Activated T-cell treated with anti-CD3 and anti-CD28 coated beads for 4 hours (primary cell): ENCODE results near the gene PLB1.

Experiments
- DNase-seq: peaks from one replicate; pipeline ENCODE4 v3.0.0-alpha.2; 2020

Gene PLB1

GRCh38 chr2:28674713-28675068 is 178.8 kb downstream of the PLB1 start:
- DNase-seq: no peak

GRCh38 chr2:28676152-28676835 is 180.4 kb downstream of the PLB1 start:
- DNase-seq: no peak

GRCh38 chr2:28678175-28678855 is 182.5 kb downstream of the PLB1 start:
- DNase-seq: no peak

- DNase-seq: no peak
Measured at GRCh38 chr2:28678944-28679343, 183.1 kb downstream of the PLB1 start.

GRCh38 chr2:28680657-28681056 is 184.8 kb downstream of the PLB1 start:
- no peak for DNase-seq

GRCh38 chr2:28681158-28681571 is 185.3 kb downstream of the PLB1 start:
- DNase-seq: peak; percentile 41

GRCh38 chr2:28681606-28682005 is 185.7 kb downstream of the PLB1 start:
- peak; percentile 11 for DNase-seq

GRCh38 chr2:28683100-28683706 is 187.3 kb downstream of the PLB1 start:
- no peak for DNase-seq

- no peak for DNase-seq
Measured at GRCh38 chr2:28684142-28684858, 188.4 kb downstream of the PLB1 start.

GRCh38 chr2:28687171-28687570 is 191.3 kb downstream of the PLB1 start:
- no peak for DNase-seq

- no peak for DNase-seq
Measured at GRCh38 chr2:28687640-28688385, 192.0 kb downstream of the PLB1 start.

GRCh38 chr2:28688818-28689217 is 193.0 kb downstream of the PLB1 start:
- DNase-seq: no peak

- no peak for DNase-seq
Measured at GRCh38 chr2:28689771-28690170, 193.9 kb downstream of the PLB1 start.

- DNase-seq: no peak
Measured at GRCh38 chr2:28692411-28692810, 196.6 kb downstream of the PLB1 start.

GRCh38 chr2:28693223-28693622 is 197.4 kb downstream of the PLB1 start:
- no peak for DNase-seq
